ENCODE results near the gene NFX1.
"Not testable (repeated sequence)": the region's sequence is repeated elsewhere in the genome, so short reads cannot be mapped to it uniquely, and the experiment has no call there.

The NFX1 gene

GRCh38 chr9:33304362-33304761, 14.0 kb downstream of the NFX1 start:
- no peak for DNase-seq (ENCODE audit: low read depth)
- H3K4me3 ChIP-seq (ENCODE audit: low read depth, low read length), result no peak overlapping the region
- no peak for TF ChIP-seq CTCF (IDR thresholded peaks at IDR 0.05; ENCODE audit: low read depth, low read length, missing control alignments)

DNA sequence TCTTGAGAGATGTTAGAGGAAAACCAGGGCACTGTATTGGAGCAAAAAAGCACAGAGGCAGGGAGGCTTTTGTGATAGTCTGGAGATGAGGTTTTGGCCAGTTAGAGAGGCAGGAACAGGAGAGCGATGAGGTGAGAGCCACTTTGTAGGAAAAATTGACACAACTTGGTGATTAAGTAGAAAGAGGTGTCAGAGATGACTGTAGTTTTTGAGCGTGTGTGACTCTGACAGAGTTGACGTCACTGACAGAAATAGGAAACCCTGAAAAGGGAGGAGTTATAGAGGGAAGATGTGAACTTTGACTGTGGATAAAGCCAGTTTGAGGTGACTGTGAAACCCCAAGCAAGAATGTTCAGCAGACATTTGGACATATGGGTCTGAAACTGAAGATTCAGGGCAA, 15.7 kb downstream of the NFX1 start:
- no peak overlapping the region for H3K4me3 ChIP-seq (ENCODE audit: low read depth, low read length)
- TF ChIP-seq CTCF (IDR thresholded peaks at IDR 0.05; ENCODE audit: low read depth, low read length, missing control alignments), result no peak
- DNase-seq (ENCODE audit: low read depth), result no peak

DNA sequence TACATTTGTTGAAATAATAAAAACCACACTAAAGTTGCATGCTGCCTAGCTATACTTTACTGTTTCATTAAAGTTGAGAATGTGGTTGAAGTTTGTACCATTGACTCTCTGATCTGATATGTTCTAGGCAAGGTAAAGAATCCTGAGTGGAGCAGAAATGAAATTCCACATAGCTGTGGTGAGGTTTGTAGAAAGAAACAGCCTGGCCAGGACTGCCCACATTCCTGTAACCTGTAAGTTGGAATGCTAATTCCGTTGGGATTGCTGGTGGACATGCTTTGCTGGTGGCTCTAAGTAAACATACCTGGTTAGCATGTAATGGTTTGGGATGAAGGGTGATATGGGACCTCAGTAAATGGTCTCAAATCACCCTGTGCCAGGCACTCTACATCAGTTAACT, 16.8 kb downstream of the NFX1 start:
- DNase-seq (ENCODE audit: low read depth), result no peak
- no peak overlapping the region for H3K4me3 ChIP-seq (ENCODE audit: low read depth, low read length)
- no peak for TF ChIP-seq CTCF (IDR thresholded peaks at IDR 0.05; ENCODE audit: low read depth, low read length, missing control alignments)

- H3K4me3 ChIP-seq (ENCODE audit: low read depth, low read length), result no peak overlapping the region
- no peak for DNase-seq (ENCODE audit: low read depth)
- TF ChIP-seq CTCF (IDR thresholded peaks at IDR 0.05; ENCODE audit: low read depth, low read length, missing control alignments), result no peak
Observed at GRCh38 chr9:33309903-33310302, 19.6 kb downstream of the NFX1 start.

DNA sequence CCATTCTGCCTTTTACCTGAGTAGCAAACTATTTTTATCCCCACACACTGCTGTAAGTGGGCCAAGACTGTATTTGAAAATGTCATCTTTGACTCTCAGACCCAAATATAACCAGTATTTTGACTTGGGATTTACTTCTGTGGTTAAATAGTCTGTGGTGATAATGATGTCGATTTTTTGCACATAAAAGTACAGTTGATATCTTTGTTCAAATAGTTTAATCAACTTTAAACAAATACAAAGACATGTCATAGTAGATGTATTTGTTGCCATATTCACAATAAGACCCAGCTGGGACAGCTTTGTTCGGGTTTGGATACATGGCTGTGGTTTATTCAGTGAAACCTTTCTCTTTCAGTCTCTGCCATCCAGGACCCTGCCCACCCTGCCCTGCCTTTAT, 20.4 kb downstream of the NFX1 start:
- no peak for TF ChIP-seq CTCF (IDR thresholded peaks at IDR 0.05; ENCODE audit: low read depth, low read length, missing control alignments)
- no peak overlapping the region for H3K4me3 ChIP-seq (ENCODE audit: low read depth, low read length)
- DNase-seq (ENCODE audit: low read depth), result no peak

DNA sequence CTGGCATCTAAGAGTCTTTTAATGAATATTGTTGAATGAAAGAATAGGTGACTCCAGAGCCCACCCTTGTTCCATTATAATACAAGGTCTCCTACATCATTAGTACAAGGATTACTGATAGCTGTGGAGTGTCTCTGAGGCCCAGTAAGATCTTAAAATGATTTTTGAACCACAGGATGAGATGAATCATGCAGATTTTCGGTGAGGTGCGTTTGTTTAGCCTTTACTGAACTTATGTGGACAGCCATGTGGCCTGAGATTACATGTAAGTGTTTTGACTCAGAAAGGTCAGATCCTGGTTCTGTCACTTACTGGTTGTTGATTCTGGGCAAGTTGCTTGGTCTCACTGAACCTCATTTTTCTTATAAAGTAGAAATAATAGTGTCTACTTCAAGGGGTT, 21.6 kb downstream of the NFX1 start:
- H3K4me3 ChIP-seq (ENCODE audit: low read depth, low read length), result no peak overlapping the region
- no peak for TF ChIP-seq CTCF (IDR thresholded peaks at IDR 0.05; ENCODE audit: low read depth, low read length, missing control alignments)
- no peak for DNase-seq (ENCODE audit: low read depth)

DNA sequence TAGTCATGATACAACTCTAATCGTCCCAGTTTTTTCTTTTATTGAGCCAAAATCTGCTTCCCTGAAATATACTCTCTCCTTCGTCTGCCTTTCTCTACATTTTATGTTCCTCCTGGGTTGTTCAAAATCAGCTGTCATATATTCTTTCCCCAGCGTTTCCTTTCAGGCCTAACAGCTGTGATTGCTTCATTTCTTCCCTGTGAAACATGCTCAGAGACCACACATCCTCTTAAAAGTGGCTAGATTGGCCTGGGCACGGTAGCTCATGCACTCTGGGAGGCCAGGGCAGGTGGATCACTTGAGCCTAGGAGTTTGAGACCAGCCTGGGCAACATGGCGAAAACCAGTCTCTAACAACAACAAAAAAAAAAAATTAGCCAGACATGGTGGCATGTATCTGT, 25.1 kb downstream of the NFX1 start:
- no peak overlapping the region for H3K4me3 ChIP-seq (ENCODE audit: low read depth, low read length)
- no peak for TF ChIP-seq CTCF (IDR thresholded peaks at IDR 0.05; ENCODE audit: low read depth, low read length, missing control alignments)
- DNase-seq (ENCODE audit: low read depth), result no peak

DNA sequence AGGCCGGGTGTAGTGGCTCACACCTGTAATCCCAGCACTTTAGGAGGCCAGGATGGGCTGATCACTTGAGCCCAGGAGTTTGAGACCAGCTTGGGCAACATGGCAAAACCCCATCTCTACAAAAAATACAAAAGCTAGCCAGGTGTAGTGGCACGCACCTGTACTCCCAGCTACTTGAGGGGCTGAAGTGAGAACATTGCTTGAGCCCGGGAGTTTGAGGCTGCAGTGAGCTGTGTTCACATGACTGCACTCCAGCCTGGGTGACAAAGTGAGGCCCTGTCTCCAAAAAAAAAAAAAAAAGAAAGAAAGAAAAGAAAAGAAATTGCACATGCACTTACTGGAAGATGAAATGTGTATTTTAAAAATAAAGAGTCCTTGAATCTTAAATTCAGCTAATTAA, 26.8 kb downstream of the NFX1 start:
- not testable (repeated sequence) for DNase-seq (ENCODE audit: low read depth); H3K4me3 ChIP-seq (ENCODE audit: low read depth, low read length)

All from GM12864 (cell line).